Measurements from ENCODE around the gene MCC.

- TF ChIP-seq CTCF (IDR thresholded peaks at IDR 0.05): no peak
- TF ChIP-seq POLR2A (IDR thresholded peaks at IDR 0.05): no peak
Observed at GRCh38 chr5:113448252-113448651, 40.0 kb downstream of the MCC start.

All from ovary (tissue), 3 donors.